ENCODE measurements around the gene FLVCR2.

FLVCR2 gene

GRCh38 chr14:75578102-75578785 is at the start of gene FLVCR2:
FLVCR2 (plus strand) TSS chr14:75578620; CDS start chr14:75578973, 353 bp downstream.
- DNase-seq (ENCODE audit: low spot score) = peak; percentile 58

GRCh38 chr14:75531256-75531655 is 47.2 kb upstream of the FLVCR2 start:
- DNase-seq (ENCODE audit: low spot score) = no peak

DNA sequence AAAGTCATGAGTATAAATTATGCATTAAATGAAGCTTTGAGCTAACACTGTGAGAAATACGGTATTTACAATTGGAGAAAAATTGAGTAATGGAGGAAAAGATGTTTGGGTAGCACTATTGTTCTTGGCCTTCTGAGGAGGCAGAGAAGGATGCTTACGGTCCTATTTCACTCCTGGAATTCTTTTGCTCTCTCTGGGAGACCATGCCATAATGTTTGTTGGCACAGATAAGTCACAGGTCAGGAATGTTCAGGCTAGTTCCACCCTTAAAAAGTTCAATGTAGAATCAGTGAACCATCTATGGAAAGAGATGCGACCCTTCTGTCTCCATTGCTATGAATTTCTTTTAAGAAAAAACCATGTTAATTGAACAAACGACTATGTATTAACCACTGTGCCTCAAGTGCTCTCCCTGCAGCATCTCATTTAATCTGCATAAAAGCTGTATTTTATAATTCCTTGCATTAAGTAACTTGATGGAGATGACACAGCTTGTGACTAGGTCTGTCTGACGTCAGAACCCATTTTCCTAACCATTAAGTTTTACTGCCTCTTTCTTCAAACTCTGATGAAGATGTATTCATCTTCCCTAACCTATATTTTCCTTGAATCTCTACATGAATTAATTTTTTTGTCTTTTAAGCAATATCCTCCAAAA is 46.6 kb upstream of the FLVCR2 start:
- DNase-seq (ENCODE audit: low spot score) = no peak

GRCh38 chr14:75533791-75534555 is 44.4 kb upstream of the FLVCR2 start:
- DNase-seq (ENCODE audit: low spot score) = no peak

DNA sequence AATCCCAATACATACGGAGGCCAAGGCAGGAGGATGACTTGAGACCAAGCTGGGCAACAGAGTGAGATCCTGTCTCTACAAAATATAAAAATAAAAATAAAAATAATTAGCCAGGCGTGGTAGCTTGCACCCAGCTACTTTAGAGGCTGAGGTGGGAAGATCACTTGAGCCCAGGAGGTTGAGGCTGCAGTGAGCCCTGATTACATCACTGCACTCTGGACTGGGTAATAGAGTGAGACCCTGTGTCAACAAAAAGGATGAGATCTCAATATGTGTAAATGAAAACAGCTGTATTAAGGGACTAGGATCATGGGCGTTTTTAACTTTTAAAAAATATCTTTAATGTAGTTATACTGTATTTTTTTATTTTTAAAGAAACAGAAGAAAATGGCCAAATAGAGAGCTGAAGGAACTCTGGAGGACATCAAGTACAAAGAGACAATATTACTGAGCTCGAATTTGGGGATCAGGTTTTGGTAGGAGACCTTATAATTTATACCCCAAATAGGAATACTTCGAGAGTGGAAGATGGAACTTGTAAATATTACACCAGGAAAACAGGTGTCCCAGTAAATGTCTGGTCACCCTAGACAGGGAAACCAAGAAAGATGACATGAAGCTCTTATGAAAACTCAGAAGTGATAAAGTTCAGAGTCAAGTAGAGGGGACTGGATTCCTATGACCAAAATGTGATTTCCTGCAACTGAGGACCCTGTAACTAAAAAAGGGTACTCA is 43.1 kb upstream of the FLVCR2 start:
- no peak for DNase-seq (ENCODE audit: low spot score)

DNA sequence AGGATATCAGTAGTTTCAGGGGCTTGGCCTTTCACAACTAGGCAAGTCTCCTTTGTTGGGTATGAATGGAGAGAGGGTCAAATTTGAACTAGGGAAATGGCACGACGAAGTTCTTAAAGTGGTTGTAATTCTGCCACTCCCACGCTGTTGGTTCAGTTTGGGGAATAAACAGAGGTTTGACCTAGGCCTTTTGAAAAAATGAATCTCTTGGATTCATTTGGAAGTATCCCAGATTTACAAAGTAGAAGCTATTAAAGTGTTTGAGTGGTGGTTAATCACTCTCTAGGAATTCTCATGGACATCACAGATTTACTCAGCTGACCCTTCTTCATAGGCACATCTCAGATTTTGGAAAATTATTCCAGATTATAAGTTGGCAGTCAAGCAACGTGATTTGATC is 41.3 kb upstream of the FLVCR2 start:
- DNase-seq (ENCODE audit: low spot score) = no peak

DNA sequence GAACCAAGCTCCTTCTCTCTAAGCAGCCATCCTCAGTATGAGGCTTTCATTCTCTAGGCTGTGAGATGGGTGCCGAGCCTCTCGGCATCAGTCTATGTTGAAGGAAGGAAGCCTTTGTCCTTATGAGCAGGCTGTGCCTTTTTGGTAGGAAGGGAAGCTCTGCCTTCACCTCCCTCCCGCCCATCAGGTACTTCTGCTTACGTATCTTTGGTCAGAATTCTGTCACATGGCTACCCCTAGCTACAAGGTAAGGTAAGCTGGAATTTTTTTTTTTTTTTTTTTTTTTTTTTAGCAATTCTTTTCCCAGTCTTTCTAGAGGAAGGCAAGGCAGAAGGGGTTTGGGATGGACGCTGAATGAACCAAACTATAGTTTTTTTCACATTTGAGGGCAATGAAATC is 39.3 kb upstream of the FLVCR2 start:
- DNase-seq (ENCODE audit: low spot score) = no peak

DNA sequence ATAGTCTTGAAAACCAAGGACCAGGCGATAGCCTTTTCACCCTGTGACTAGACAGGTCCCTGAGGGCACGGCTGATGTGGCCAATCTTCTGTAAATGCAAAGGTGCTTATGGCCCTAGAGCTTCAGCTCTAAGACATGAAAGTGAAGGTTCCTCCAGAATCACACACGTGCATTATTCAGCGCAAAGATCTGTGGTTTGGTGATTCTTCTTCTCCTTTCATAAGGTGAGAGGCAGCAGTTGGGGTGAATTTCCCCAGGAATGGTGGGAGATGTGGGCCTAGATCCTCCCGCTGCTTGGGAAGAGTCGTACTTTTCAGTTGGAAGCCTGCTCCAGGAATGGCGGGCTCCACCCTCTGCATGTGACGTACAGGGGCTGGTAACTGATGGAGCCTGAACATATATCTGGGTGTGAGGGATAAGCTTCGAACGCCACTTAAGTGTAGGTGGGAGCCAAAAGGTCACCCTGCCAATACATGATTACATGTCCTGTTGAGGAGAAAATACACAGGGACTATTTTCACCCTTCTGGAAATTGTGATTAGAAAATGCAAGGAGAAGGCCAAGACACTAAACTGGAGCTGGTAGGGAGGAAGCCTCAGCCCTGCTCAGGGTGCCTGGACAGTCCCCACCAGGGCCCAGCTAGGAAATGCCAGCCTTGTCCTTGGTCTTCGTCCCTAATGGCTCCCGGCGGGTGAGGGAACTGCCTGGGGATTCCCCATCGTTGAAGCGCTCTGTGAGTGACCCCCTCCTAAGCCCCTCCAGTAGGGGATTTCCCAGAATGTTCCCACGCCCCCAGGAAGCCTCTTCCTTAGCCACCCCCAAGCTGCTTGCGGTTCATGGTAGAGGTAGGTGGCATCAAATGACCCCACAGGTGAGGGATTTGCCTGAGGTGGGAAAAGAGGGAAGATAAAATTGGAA is 38.6 kb upstream of the FLVCR2 start:
- no peak for DNase-seq (ENCODE audit: low spot score)

GRCh38 chr14:75540479-75540851 is 38.0 kb upstream of the FLVCR2 start:
- DNase-seq (ENCODE audit: low spot score) = no peak

- no peak for DNase-seq (ENCODE audit: low spot score)
Observed at GRCh38 chr14:75542588-75543091, 35.8 kb upstream of the FLVCR2 start.

DNA sequence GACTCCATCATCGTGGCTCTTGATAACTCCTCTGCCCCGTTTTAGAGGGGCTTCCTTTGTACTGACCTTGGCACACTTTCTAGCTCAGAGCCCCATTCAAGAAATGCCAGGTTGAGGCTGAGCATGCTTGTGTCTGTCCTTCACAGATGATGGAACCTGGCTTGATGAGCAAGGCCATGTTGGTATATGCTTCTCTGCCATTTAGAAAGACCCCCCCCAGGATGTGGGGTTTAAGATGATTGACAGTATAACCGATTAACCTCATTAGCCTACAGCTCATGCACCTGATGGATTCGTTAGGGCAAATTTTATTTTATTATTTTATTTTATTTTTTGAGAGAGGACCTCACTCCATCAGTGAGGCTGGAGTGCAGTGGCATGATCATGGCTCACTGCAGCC is 35.2 kb upstream of the FLVCR2 start:
- no peak for DNase-seq (ENCODE audit: low spot score)

GRCh38 chr14:75543786-75544185 is 34.6 kb upstream of the FLVCR2 start:
- DNase-seq (ENCODE audit: low spot score) = no peak

DNA sequence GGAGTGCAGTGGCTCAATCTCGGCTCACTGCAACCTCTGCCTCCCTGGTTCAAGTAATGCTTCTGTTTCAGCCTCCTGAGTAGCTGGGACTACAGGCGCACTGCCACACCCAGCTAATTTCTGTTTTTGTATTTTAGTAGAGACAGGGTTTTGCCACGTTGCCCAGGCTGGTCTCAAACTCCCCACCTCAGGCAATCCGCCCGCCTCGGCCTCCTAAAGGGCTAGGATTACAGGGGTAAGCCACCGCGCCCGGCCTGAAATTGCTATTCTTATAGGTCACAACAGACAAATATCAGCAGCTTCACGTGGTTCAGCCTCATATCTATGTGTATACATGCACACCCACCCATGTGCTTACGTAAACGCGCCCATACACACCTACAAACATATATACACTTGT is 32.5 kb upstream of the FLVCR2 start:
- DNase-seq (ENCODE audit: low spot score) = no peak

DNA sequence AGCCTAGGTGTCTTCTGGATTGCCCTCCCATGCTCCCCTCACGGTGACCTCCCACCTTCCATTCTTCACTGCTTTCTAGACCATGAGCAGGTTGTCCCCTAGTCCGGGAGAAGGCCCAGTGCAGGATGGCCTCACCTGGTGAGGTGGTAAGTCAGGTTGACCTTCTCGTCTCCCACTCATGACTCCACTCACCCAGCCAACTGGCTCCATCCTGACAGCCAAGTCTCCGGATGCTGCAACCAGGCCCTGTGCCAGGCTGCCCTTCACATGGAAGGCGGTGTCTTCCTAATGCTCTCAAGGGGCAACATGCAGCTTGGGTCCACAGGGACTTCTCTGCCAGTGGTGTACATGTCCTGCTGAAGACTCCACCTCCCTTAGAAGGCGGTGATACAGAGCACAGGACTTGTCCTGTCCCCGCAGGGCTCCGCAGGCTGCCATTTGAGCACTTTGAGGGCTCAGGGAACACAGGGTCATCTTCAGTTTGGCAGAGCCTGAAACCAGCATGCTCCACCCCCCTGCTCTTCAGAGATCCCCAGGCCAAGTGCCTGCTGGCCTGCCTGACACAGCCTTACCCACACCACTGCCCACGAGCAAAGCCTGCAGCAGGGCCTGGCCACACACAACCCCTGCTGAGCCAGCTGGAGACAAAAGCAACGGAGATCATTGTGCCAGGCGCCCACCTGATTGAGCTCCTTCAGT is 30.7 kb upstream of the FLVCR2 start:
- DNase-seq (ENCODE audit: low spot score) = no peak

- no peak for DNase-seq (ENCODE audit: low spot score)
Observed at GRCh38 chr14:75548544-75548943, 29.9 kb upstream of the FLVCR2 start.

- DNase-seq (ENCODE audit: low spot score) = no peak
Observed at GRCh38 chr14:75549169-75549568, 29.3 kb upstream of the FLVCR2 start.

- no peak for DNase-seq (ENCODE audit: low spot score)
Observed at GRCh38 chr14:75551021-75551420, 27.4 kb upstream of the FLVCR2 start.

DNA sequence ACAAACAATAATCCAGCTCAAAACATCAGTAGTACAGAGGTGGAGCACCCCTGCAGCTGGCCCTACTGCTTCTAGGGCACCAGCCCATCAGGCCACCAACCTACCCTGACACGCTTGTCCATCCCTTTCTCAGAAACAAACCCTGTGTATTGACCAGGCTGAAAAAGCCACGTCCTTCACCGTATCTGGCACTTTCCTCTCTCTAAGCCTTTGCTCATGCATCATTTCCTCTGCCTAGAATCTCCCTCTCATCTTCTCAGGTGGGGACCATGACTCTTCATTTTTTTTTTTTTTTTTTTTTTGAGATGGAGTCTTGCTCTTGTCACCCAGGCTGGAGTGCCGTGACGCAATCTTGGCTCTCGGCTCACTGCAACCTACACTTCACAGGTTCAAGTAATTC is 25.3 kb upstream of the FLVCR2 start:
- no peak for DNase-seq (ENCODE audit: low spot score)

- no peak for DNase-seq (ENCODE audit: low spot score)
Observed at GRCh38 chr14:75553761-75554364, 24.6 kb upstream of the FLVCR2 start.

GRCh38 chr14:75554482-75554881 is 23.9 kb upstream of the FLVCR2 start:
- DNase-seq (ENCODE audit: low spot score) = no peak
